Measurements from ENCODE around the gene TMX1.

The TMX1 gene

DNA sequence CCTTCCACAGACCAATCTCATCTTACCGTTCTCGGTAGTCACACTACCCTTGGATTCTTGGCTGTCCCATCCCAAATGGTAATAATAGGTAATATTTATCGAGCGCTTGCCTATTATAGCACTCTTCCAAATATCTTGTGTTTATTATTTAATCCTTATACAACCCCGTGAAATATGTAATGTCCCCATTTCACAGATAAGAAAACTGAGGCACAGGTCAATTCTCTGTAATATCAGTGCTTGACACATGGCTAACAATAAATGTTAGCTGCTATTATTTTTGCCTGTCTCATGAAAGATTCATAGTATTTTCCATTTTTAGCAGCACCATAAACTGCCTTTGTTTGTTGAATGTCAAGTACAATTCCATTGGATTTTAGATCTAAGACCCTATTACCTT, 4.5 kb downstream of the TMX1 start:
- no peak for TF ChIP-seq CTCF (IDR thresholded peaks at IDR 0.05; ENCODE audit: insufficient read depth, missing control alignments)
- no peak for FAIRE-seq
- no peak for DNase-seq (ENCODE audit: insufficient read length, low spot score)

- FAIRE-seq (no peak), DNase-seq (ENCODE audit: insufficient read length, low spot score) (no peak)
- TF ChIP-seq CTCF (IDR thresholded peaks at IDR 0.05; ENCODE audit: insufficient read depth, missing control alignments) = no peak
These were observed 6.0 kb downstream of the TMX1 start for GRCh38 chr14:51246032-51246431.

DNA sequence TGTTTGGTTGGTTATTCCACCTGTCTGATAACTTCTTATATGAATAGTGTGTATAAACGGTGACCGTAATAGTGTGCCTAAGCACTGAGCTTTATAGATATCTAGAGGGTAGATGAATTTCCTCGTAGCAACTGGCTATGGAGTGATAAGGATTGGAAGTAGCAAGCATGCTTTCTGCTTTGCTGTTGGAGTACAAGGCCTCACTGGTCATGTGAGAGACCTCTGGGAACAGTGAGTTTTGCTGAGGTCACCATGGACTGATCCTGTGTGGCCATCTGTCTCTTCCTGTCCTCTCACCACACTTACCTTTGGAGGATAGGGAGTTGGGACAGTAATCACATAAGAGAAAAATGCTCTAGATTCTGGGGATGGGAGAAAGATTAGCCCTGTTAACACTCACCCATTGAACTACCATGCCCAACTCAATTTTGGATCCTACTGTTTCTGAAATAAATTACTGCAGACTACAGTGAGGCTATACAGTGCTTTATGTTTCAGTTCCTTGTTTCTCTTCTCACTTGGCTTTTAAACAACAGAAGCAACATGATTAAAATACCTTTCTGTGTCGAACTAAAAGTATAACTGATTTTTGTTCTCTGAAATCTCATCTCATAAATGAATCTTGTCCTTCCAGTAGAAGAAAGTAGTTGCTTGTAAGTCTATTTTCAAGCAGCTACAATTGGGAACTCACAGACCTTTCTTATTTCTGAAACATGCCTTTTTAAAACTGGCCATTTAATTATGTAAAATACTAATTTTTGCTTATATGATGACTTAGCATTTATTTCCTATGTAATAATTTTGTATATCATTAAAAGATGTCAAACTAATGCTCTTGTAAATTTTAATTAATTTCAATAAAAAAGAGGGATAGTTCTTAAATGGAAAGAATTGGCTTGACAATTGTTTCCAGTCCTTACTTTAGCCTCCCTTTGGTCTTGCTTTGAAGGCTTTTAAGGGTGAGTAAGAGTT, 8.3 kb downstream of the TMX1 start:
- TF ChIP-seq CTCF (IDR thresholded peaks at IDR 0.05; ENCODE audit: insufficient read depth, missing control alignments) = no peak
- DNase-seq (ENCODE audit: insufficient read length, low spot score) (no peak), FAIRE-seq (peak; percentile 67)

GRCh38 chr14:51251486-51251885, 11.4 kb downstream of the TMX1 start:
- DNase-seq (ENCODE audit: insufficient read length, low spot score) (no peak), FAIRE-seq (no peak)
- TF ChIP-seq CTCF (IDR thresholded peaks at IDR 0.05; ENCODE audit: insufficient read depth, missing control alignments) = no peak

GRCh38 chr14:51253880-51254279, 13.8 kb downstream of the TMX1 start:
- DNase-seq (ENCODE audit: insufficient read length, low spot score) (no peak), FAIRE-seq (no peak)
- no peak for TF ChIP-seq CTCF (IDR thresholded peaks at IDR 0.05; ENCODE audit: insufficient read depth, missing control alignments)

DNA sequence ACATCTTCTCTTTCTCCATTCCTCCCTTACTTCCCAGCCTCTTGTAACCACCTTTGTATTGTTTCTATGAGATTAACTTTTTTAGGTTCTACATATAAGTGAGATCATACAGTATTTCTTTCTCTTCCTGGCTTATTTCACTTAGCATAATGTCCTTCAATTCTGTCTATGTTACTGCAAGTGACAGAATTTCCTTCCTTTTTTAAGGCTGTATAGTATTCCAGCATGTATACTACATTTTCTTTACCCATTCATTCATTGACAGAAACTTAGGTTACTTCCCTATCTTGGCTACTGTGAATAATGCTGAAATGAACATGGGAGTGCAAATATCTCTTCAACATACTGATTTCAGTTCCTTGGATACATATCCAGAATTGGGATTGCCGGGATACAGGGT, 18.2 kb downstream of the TMX1 start:
- TF ChIP-seq CTCF (IDR thresholded peaks at IDR 0.05; ENCODE audit: insufficient read depth, missing control alignments) = no peak
- no peak for FAIRE-seq
- no peak for DNase-seq (ENCODE audit: insufficient read length, low spot score)

- FAIRE-seq (no peak), DNase-seq (ENCODE audit: insufficient read length, low spot score) (no peak)
- no peak for TF ChIP-seq CTCF (IDR thresholded peaks at IDR 0.05; ENCODE audit: insufficient read depth, missing control alignments)
These were observed 18.7 kb downstream of the TMX1 start for GRCh38 chr14:51258788-51259187.
